ENCODE measurements around the gene GATA2. TPM values are rescaled to one million over a fixed set of nuclear protein-coding genes. Genes with fewer than 3 reads are reported as not detected.

GATA2 gene
- total RNA-seq, 1 donor from 2014 or later, result 56.0 TPM

- Histone ChIP-seq H3K4me1 (peaks cover 23 to 45% of the 10 kb centered on the region in 2 donors), H3K4me3 (peak overlapping the region; percentile 47 to 71), H3K27ac (peak overlapping the region; percentile 22 to 31), H3K36me3 (no peaks in the 10 kb centered on the region), H3K9me3 (no peaks in the 10 kb centered on the region), H3K27me3 (peaks cover 67% of the 10 kb centered on the region)
- no peak for DNase-seq (ENCODE audit: low spot score in 2 of 2)
- intact Hi-C loops (cut with DNase I), result loop anchor here (5.0 kb wide), 1 partner anchor 118 kb away; no protein-coding TSS in a partner anchor
- TF ChIP-seq CTCF (IDR thresholded peaks at IDR 0.05), result no peak
Measured at GRCh38 chr3:128489674-128489926, 3.4 kb downstream of the GATA2 start.

- Histone ChIP-seq H3K27me3 (peaks cover 71% of the 10 kb centered on the region), H3K4me1 (peaks cover 23 to 45% of the 10 kb centered on the region in 2 donors), H3K36me3 (no peaks in the 10 kb centered on the region), H3K4me3 (peak overlapping the region; percentile 47 to 71), H3K27ac (peak overlapping the region; percentile 22 to 31), H3K9me3 (no peaks in the 10 kb centered on the region)
- no peak for TF ChIP-seq CTCF (IDR thresholded peaks at IDR 0.05)
- DNase-seq (ENCODE audit: low spot score in 2 of 2), result no peak
- intact Hi-C loops (cut with DNase I), result loop anchor here (5.0 kb wide), 1 partner anchor 118 kb away; no protein-coding TSS in a partner anchor
Measured at GRCh38 chr3:128488991-128489673, 3.9 kb downstream of the GATA2 start.

GRCh38 chr3:128488636-128488990 is 4.4 kb downstream of the GATA2 start:
- intact Hi-C loops (cut with DNase I), result loop anchor here (5.0 kb wide), 1 partner anchor 119 kb away; no protein-coding TSS in a partner anchor
- H3K27me3 ChIP-seq, result peaks cover 74% of the 10 kb centered on the region
- H3K4me1 ChIP-seq, result peaks cover 23 to 45% of the 10 kb centered on the region in 2 donors
- peak overlapping the region; percentile 47 to 71 for H3K4me3 ChIP-seq
- H3K9me3 ChIP-seq, result no peaks in the 10 kb centered on the region
- DNase-seq (ENCODE audit: low spot score in 2 of 2), result no peak
- peak overlapping the region; percentile 22 to 31 for H3K27ac ChIP-seq
- no peaks in the 10 kb centered on the region for H3K36me3 ChIP-seq
- no peak for TF ChIP-seq CTCF (IDR thresholded peaks at IDR 0.05)

GRCh38 chr3:128487813-128488635 is 5.0 kb downstream of the GATA2 start:
- Histone ChIP-seq H3K4me1 (peaks cover 23 to 45% of the 10 kb centered on the region in 2 donors), H3K27me3 (peaks cover 70% of the 10 kb centered on the region), H3K36me3 (no peaks in the 10 kb centered on the region), H3K27ac (peak overlapping the region in 1 of 2 donors; percentile 20), H3K9me3 (no peaks in the 10 kb centered on the region), H3K4me3 (peak overlapping the region; percentile 47 to 71)
- TF ChIP-seq CTCF (IDR thresholded peaks at IDR 0.05), result no peak
- intact Hi-C loops (cut with DNase I), result loop anchor here (5.0 kb wide), 1 partner anchor 119 kb away; no protein-coding TSS in a partner anchor
- DNase-seq (ENCODE audit: low spot score in 2 of 2), result peak in 1 of 2 donors; percentile 83

GRCh38 chr3:128487538-128487812 is 5.5 kb downstream of the GATA2 start:
- TF ChIP-seq CTCF (IDR thresholded peaks at IDR 0.05), result no peak
- DNase-seq (ENCODE audit: low spot score in 2 of 2), result no peak
- H3K4me3 ChIP-seq, result peak overlapping the region; percentile 47 to 71
- peaks cover 69% of the 10 kb centered on the region for H3K27me3 ChIP-seq
- H3K9me3 ChIP-seq, result no peaks in the 10 kb centered on the region
- H3K27ac ChIP-seq, result no peak overlapping the region
- H3K36me3 ChIP-seq, result no peaks in the 10 kb centered on the region
- peaks cover 20 to 39% of the 10 kb centered on the region in 2 donors for H3K4me1 ChIP-seq
- intact Hi-C loops (cut with DNase I), result loop anchor here (5.0 kb wide), 1 partner anchor 120 kb away; no protein-coding TSS in a partner anchor
